HG02763 (cell line): Measurements from ENCODE around the gene FAM20B.
A peak's percentile ranks its signal among the peaks of the same experiment; 100 is the strongest.

Source experiments
- ATAC-seq: cut with Tn5 transposase; IDR thresholded peaks from one replicate; pipeline ENCODE4 v1.9.1; 2021; ENCODE audit warnings: mild to moderate bottlenecking, moderate library complexity; ENCODE audit not compliant: unreplicated experiment

Gene FAM20B

GRCh38 chr1:179047636-179047997, 21.9 kb downstream of the FAM20B start:
- no peak for ATAC-seq

DNA sequence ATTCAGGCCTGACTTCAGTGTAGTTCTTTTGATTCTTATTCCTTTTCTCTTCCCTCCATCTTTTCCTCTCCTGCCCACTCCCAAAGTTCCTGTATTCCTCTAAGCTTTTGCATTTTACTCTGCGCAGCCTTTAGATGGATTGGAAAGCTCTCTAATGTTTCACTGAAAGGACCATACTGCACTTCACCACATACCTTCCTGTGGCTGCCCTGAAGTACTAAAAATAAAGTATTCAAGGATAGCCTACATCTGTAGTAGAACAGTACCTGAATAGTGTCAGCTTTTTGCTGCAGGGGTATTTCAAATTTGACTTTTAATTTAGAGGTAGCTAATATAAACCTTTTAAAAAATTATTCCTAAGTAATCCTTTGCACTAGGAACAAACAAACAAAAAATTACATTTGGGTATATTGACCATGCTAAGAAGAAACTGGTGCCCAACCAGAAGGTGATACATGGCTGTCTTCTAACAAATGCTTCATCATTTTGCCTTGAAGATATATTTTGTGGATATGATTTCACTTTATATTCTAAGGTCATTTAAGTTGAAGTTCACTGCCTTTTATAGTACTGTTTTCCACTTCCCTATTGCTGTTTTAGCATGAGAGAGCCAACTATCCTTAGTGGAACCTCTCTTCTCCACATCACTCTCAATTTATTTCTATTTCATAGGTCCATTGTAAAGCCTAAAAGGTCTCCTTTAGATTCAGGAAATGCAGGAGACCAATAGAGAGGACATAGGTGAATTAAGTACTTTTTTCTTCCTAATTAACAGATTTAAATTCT, 22.8 kb downstream of the FAM20B start:
- no peak for ATAC-seq

DNA sequence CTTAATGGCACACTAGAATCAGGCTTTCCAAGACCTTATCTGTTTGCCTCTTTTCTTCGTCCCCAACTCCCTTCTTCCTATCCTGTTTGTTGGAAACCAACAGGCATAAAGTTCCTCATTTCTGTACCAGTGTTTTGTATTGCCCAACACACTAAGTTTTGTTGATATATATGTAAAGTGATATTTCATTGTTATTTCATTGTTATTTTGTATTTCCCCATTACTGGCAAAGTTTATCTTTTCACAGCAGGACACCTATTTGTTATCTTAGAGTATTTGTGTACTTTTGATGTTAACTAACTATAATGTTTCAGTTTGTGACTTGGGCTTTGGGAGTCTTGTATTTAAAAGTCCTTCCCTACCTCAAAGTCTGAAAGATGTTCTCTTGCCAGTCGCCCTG, 27.1 kb downstream of the FAM20B start:
- ATAC-seq = no peak

DNA sequence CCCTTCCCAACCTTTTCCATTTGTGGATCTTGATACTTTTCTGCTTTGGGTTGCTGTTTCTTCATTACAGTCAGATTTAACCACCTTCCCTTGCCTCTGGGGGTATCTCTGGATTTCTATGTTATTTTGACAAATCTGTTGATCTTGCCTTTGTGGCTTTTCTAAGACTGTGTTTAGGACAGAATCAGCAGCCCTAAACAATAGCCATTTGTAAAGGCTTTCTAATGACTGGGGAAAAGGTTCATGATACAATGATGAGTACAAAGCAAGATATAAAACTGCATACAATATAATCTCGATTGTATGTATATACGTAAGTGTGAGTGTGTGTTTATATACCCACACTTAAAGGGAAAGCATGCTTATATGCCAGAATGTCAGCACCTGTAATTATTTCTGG, 27.8 kb downstream of the FAM20B start:
- ATAC-seq = no peak

DNA sequence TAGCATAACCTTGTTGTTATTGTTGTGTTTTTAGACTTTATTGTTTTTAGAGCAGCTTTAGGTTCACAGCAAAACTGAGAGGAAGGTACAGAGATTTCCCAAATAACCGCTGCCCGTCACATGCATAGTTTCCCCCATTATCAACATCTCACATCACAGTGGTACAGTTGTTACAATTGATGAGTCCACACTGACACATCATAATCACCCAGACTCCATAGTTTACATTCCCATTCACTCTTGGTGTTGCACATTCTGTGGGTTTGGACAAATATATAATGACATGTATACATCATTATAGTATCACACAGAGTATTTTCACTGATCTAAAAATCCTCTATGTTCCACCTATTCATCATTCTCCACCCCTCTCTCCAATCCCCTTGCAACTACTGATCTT, 30.2 kb downstream of the FAM20B start:
- ATAC-seq = no peak

DNA sequence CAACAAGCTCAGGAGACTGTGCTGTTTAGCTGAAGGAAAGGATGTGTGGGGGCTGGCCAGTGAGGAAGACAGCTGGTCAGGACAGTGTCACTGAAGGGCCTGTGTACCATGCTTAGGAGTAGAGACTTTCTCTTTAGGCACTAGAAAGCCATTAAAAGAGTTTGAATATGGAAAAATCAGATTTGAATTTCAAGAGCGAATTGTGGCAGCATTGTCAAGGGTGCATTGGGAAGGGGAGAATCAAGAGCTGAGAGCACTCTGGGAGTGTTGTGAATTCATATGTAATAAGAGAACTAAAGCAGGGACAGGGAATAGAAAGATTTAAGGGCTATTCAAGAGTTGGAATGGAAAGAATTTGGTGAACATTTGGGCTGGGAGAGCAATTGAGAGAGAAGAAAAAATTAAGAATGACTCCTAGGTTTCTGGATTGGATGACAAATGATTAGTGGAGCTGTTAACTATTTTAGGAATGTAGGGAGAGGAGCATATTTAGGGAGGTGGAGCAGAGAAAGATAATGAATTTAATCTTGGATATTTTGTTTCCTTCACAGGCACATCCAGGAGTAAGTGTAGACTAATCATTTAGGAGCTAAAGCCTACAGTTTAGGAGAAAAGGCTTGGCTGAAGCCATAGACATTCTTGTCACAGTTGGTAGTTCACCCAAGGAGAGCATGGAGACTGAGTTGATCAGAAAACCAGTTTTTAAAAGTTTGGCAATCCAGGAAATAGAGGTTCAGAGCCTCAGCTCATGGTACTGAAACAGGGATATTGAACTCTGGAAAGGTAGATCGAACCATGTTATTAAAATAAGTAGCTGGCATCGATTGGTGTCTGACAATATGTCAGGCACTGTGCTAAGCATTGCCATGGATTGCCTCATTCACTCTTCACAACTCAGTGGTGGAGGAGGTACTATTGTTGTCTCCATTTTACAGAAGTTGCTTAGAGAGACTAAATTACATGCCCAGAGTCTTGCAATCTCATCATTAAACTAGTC, 33.1 kb downstream of the FAM20B start:
- ATAC-seq = no peak

GRCh38 chr1:179061360-179062282, 35.9 kb downstream of the FAM20B start:
- ATAC-seq = no peak

- no peak for ATAC-seq
These were observed 40.8 kb downstream of the FAM20B start for GRCh38 chr1:179066471-179066870.

DNA sequence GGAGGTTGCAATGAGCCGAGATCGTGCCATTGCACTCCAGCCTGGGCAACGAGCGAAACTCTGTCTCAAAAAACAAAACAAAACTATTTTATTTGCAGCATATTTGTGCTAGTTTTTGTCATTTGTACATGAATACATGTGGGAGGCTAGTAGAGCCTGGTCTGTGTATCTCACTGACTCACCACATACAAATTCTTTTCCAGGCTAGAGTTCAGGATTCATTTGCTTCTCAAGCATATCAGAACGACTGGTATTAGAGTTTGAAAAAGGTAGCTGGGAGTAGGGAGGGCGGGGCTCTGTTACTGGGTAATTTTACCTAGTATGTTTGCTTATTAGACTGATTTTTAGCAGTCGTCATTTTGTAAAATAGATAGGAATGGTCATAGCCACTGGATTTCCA, 51.7 kb downstream of the FAM20B start:
- ATAC-seq = no peak

DNA sequence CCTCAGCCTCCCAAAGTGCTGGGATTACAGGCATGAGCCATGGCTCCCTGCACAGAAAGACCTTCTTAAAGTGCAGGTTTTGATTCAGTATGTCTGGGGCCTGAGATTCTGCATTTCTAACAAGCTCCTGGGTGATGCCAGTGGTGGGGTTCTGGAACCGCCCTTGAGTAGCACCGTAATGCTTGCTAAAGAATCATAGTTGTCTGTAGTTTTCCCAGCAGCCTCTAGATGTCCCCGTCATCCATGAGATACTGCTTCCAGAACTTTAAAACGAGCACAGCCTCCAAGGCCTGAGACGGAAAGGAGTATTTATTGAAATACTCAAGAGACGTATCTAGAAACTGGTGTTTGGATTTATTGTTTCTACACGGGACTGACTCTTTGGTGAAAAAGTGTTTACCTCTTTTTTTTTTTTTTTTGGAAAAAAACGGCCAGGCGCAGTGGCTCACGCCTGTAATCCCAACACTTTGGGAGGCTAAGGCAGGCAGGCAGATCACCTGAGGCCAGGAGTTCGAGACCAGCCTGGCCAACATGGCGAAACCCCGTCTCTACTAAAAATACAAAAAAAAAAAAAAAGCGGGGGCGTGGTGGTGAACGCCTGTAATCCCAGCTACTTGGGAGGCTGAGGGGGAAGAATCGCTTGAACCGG, 53.5 kb downstream of the FAM20B start:
- no peak for ATAC-seq

- no peak for ATAC-seq
These were observed 55.4 kb downstream of the FAM20B start for GRCh38 chr1:179080866-179081686.

- ATAC-seq = peak; percentile 93
These were observed 56.1 kb downstream of the FAM20B start, which contains the start of gene TOR3A for GRCh38 chr1:179081687-179082332. TSS of gene TOR3A (plus strand) at chr1:179082070. CDS start at chr1:179082129, 59 bp downstream.

- peak; percentile 8 for ATAC-seq
These were observed 56.8 kb downstream of the FAM20B start for GRCh38 chr1:179082333-179082998.

DNA sequence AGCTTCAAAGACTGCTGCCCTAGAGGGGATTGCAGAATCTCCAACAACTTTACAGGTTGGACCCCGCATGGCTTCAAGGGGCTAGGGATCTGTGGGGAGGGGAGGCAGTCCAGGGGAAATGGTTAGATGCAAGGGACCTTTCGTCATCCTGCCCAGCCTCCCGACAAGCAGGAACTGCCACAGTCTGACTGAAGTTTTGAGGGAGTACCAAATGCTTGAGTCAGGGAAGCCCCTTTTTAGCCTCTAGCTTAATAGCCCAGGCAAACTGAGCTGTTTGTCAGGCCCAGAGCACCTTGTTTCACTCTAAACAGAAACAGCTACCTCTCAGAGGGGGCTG, 57.3 kb downstream of the FAM20B start:
- ATAC-seq = no peak

DNA sequence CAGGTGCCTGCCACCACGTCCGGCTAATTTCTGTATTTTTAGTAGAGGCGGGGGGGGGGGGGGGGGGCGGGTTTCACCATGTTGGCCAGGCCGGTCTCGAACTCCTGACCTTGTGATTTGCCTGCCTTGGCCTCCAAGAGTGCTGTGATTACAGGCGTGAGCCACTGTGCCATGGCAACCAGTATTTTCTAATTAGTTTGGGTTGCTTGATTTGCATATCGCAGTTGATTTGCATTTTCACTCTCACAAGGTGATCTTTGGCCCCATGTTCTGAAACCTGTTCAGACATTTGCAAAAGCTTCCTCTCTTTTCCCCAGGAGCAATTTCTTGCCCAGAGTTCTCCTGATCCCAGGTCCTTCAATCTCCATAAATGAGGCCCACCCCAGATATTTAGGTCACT, 57.8 kb downstream of the FAM20B start:
- no peak for ATAC-seq

DNA sequence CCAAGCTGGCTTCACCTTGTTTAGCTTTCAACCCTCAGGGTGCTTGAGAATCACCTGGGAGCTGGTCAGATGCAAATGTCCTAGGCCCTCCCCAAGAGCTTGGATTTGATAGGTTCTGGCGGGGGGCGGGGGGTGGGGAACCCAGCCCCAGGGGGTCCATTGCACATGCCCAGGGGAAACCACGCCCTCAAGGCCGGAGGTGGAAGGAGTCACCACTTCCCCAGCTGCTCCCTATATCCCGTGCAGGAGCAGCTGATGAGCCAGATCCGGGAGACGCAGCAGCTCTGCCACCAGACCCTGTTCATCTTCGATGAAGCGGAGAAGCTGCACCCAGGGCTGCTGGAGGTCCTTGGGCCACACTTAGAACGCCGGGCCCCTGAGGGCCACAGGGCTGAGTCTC, 62.0 kb downstream of the FAM20B start:
- ATAC-seq = no peak

DNA sequence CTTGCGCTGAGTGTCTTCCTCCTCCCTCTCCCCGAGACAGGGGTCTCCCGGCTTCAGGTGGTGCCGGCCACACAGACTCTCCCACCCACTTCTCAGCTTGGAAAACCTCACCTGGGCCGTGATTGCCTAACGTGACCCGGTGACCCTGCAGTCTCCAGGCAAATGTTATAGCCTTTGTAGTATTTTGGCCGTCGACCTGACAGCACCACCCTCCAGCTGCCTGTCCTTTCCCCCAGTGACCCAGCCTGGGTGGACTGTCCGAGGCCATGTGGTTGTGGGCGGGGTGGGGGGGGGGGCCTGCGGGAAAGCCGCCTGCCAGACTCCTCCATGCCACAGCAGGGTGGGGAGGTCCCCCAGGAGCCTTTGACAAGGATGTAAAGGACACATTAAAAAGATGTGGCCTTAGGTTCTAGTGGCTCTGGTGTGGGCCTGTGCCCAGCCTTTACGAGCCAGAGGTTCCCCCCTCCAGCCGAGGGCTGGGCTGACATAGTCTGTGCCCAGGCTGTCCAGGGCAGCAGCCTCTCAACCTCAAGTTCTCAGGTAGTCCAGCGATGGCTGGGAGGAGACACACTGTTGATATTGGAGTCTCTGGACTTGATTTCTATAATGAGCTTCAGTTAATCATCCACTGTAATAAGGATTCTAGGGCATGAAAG, 64.3 kb downstream of the FAM20B start:
- ATAC-seq = no peak

- no peak for ATAC-seq
These were observed 64.8 kb downstream of the FAM20B start for GRCh38 chr1:179090522-179090921.
